Peyer's patch (tissue), 4 donors: ENCODE data around the gene STAC.

Experiments
- CTCF ChIP-seq, 6 experiments: fragments of 450-650 bp in 4 of 6; fragments of 200-600 bp in 2 of 6; sonication (generic) in 1 of 6; IDR thresholded peaks; one replicate each; pipeline ENCODE4 v1.5.1; 2017 to 2019; ENCODE audit warnings: antibody characterized with exemption in 6 of 6, mild to moderate bottlenecking in 3 of 6, moderate library complexity in 1 of 6
- POLR2A ChIP-seq, 2 donors: fragments of 450-650 bp; IDR thresholded peaks; one replicate each; pipeline ENCODE4 v1.5.1; 2017; ENCODE audit warnings: antibody characterized with exemption in 2 of 2, mild to moderate bottlenecking in 2 of 2, moderate library complexity in 2 of 2

GRCh38 chr3:36494461-36495109 is 114.3 kb downstream of the STAC start:
- TF ChIP-seq CTCF (IDR thresholded peaks at IDR 0.05): no peak
- TF ChIP-seq POLR2A (IDR thresholded peaks at IDR 0.05): no peak
